GM12873 (cell line): ENCODE measurements around the gene MON1A.

Experiments
- TF ChIP-seq, protein P1 (sequence below): IDR thresholded peaks from 2 replicates; pipeline ENCODE4 v1.5.1; 2012; ENCODE audit warnings: low read depth, mild to moderate bottlenecking, moderate library complexity, low read length, control low read depth; ENCODE audit not compliant: insufficient read depth; ENCODE audit errors: missing control alignments

The MON1A gene

DNA sequence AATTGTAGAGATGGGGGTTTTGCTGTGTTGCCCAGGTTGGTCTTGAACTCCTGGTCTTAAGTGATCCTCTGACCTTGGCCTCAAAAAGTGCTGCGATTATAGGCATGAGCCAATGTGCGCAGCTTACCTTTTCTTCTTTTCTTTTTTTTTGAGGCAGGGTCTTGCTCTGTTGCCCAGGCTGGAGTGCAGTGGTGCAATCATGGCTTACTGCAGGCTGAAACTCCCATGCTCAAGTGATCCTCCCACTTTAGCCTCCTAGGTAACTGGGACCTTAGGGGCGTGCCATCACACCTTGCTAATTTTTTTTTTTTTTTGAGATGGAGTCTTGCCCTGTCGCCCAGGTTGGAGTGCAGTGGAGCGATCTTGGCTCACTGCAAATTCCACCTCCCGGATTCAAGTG lies 23.3 kb upstream of the MON1A start:
- TF ChIP-seq, protein P1, sequence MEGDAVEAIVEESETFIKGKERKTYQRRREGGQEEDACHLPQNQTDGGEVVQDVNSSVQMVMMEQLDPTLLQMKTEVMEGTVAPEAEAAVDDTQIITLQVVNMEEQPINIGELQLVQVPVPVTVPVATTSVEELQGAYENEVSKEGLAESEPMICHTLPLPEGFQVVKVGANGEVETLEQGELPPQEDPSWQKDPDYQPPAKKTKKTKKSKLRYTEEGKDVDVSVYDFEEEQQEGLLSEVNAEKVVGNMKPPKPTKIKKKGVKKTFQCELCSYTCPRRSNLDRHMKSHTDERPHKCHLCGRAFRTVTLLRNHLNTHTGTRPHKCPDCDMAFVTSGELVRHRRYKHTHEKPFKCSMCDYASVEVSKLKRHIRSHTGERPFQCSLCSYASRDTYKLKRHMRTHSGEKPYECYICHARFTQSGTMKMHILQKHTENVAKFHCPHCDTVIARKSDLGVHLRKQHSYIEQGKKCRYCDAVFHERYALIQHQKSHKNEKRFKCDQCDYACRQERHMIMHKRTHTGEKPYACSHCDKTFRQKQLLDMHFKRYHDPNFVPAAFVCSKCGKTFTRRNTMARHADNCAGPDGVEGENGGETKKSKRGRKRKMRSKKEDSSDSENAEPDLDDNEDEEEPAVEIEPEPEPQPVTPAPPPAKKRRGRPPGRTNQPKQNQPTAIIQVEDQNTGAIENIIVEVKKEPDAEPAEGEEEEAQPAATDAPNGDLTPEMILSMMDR = no peak

DNA sequence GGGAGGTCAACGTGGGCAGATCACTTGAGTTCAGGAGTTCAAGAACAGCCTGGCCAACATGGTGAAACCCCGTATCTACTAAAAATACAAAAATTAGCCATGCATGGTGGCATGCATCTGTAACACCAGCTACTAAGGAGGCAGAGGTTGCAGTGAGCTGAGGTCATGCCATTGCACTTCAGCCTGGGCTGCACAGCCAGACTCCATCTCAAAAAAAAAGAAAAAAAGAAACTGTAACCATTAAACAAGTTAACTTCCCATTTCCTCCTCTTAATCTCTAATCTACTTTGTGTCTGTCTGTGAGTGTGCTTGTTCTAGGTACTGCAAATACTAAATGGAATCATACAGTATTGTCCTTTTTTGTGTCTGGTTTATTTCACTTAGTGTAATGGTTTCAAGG lies 13.0 kb upstream of the MON1A start:
- TF ChIP-seq, protein P1 = no peak

DNA sequence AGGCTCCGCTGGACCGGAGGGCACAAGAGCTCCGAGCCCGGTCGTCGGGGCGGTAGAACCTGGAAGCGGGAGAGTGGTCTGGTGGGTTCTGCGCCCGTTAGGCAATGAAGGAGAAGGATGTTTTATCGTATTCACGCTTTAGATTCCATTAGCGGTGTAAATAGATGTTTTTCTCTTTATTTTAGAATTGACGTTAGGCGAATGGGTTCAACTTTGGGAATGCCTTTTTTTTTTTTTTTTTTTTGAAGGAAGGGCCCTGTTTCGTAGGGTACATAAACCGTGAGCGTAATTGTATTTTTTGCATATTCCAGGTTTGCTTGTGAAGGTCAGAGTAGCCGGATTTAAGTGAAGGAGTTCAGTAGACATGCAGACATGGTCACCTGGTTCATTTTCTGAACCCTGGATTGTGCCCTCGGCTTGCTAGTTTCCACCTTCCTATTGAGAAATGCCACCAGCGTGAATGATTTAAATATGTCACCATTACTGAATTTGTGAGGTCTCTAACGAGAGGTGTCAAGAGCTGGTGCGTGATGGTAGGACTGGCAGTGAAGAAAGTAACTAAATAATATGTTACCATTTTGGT lies 11.1 kb upstream of the MON1A start:
- TF ChIP-seq, protein P1 = no peak

DNA sequence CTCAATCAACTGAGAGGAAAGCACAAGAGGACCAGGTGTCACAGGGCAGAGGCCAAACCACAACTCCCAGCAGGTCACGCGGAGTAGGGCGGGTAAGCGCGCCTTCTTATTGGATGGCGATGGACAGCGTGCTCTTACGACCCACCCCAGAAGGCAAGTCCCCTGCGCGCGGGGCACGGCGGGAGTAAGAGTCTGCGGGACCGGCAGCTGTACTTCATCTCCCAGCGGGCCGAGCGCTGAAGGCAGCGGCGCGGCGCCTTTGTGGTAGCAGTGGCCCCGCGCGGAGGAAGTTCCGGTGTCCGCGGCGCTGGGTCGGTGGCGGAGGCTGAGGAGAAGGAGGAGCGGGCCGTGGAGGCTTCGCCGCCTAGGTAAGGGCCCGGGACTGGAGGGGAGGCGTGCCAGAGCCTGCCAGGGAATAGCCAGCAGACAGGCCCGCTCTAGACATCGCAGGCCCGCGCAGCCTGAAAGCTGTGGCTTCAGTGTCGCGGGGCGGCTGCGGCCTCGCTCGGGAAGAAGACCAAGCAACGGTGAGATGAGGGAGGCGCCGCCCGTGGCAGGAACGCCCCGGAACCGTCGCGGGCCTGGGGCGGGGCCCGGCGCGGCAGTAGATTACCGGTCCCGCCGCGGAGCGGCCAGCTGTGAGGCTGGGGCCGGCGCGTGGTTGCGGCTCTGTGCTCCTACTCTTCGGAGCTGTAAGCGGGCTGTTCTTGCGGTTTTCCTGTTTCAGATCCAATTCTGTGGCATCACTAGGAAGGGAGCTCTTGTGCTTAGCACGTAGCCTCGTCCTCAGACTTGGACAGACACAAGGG lies 10.5 kb upstream of the MON1A start, which contains the start of gene RBM6:
Gene RBM6, plus strand, starts transcription at position 293 of the 809 bp plus-strand sequence. CDS start 22,492 bp downstream, outside the sequence.
- TF ChIP-seq, protein P1 = no peak

DNA sequence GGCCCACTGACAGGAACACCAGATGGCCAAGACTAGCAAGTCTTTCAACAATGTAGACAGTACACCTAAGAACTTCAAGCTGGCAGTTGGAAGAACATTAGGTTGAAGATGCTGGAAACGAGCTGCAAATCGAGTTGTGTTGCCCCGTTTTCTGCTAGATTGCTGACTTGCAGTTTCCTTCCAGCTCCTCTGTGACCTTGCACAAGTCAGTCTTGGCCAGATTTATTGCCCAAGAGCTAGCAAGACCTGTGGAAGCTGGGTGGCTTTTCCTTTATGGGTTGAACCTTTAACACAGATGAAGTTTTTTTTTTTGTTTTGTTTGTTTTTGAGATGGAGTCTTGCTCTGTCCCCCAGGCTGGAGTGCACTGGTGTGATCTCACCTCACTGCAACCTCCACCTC lies 7.5 kb upstream of the MON1A start:
- TF ChIP-seq, protein P1 = no peak

DNA sequence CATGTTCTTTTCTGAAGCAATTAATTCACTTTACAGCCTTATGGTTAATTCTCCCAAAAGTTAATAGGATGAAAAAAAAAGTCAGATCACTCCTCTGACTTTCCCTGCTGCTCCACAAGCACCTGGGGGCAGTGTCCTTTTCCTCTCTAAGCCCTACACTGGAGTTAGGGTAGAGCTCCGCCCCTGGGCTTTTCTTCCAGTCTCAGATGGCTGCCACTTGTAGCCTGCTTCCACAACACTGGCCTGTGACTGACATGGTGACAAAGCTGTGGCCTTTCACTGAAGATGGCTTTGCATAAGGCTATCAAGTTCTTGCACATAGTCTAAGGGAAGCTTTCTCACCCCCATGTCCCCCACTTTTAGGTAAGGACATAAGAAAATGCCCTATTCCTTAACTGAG lies 1.3 kb upstream of the MON1A start:
- TF ChIP-seq, protein P1 = no peak

DNA sequence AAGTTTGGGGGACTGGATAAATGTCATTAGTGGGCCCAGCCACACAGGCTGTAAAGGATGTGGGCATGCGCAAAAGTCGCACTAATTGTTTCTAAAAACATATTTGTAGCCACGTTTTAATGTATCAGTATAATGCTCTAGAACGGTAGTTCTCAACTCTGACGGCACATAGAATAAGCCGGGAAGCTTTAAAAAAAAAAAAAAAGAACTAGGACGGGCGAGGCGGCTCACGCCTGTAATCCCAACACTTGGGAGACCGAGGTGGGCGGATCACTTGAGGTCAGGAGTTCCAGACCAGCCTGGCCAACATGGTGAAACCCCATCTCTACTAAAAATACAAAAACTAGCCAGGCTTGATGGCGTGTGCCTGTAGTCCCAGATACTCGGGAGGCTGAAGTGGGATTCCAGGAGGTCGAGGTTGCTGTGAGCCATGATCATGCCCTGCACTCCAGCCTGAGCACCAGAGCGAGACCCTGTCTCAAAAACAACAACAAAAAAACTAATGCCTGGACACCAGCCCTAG lies 618 bp upstream of the MON1A start:
- TF ChIP-seq, protein P1 = no peak
